ENCODE results near the gene HGD.

DNA sequence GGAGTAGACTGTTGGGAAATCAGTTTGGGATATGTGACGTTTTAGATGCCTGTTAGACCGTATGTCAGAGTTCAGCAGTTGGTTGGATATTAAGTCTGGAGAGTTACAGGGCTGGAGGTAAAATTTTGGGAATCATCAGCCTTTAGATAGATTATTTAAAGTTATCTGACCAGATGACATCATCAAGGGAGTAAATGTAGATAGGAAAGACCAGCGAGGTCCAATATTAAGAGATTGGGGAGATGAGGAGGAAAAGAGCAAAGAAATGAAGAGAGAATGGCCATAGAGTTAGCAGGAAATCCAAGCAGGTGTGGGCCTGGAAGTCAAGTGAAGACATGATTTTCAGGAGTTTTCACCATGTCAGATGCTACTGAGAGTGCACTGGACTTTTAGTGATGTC lies 82.8 kb downstream of the HGD start:
- TF ChIP-seq, protein P1, sequence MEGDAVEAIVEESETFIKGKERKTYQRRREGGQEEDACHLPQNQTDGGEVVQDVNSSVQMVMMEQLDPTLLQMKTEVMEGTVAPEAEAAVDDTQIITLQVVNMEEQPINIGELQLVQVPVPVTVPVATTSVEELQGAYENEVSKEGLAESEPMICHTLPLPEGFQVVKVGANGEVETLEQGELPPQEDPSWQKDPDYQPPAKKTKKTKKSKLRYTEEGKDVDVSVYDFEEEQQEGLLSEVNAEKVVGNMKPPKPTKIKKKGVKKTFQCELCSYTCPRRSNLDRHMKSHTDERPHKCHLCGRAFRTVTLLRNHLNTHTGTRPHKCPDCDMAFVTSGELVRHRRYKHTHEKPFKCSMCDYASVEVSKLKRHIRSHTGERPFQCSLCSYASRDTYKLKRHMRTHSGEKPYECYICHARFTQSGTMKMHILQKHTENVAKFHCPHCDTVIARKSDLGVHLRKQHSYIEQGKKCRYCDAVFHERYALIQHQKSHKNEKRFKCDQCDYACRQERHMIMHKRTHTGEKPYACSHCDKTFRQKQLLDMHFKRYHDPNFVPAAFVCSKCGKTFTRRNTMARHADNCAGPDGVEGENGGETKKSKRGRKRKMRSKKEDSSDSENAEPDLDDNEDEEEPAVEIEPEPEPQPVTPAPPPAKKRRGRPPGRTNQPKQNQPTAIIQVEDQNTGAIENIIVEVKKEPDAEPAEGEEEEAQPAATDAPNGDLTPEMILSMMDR (conservative IDR thresholded peaks at IDR 0.05): no peak
- no peak for TF ChIP-seq ZFX (IDR thresholded peaks at IDR 0.05)
